ENCODE measurements around the gene RMND5A. TPM values are rescaled to one million over a fixed set of nuclear protein-coding genes. Genes with fewer than 3 reads are reported as not detected.

Gene RMND5A
- polyA plus RNA-seq, 1 donor, result 52.8 TPM

DNA sequence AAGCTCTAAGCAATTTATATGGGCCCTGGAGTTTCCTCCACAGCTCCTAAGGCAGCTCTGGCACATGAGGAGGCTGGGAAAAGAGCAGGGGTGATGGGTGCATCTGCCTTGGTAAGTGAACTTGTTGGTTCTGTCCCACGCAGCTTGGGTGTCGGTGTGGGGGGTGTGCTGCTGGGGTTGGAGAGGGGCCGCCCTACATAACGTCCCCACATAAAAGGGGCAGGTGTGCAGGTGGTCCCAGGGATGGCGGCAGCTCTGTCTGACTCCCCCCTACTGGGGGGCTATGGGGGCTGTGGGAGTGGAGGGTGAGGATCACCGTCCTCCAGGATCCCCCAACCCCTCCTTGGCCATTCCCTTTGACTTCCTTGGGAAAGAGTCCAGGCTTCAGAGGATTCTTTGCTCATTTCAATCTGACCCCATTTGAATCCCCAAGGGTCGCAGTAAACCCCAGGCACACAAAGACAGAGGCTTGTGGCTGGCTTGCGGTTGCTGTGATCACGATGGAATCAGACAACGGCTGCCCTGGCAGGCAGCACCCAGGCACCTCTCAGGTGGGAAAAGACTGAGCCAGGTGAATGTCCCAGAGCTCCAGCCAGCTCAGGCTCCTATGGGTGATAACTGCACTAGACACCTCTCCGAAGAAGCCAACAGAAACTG is 105.1 kb downstream of the RMND5A start:
- Histone ChIP-seq H3K36me3 (ENCODE audit: control insufficient read depth, insufficient read depth, low read length) (no peaks in the 10 kb centered on the region), H3K9me3 (ENCODE audit: control insufficient read depth, low read depth, low read length) (no peaks in the 10 kb centered on the region), H3K4me3 (ENCODE audit: low read length) (no peak overlapping the region), H3K27me3 (ENCODE audit: control insufficient read depth, insufficient read depth, low read length) (no peaks in the 10 kb centered on the region), H3K4me1 (ENCODE audit: control insufficient read depth, insufficient read depth, low read length) (no peaks in the 10 kb centered on the region), H3K27ac (ENCODE audit: low read length) (no peak overlapping the region)
- DNase-seq, result no peak
- no CpG with 5 or more reads among the region's 11 CpGs for WGBS (ENCODE audit: insufficient coverage, low lambda C conversion rate)

DNA sequence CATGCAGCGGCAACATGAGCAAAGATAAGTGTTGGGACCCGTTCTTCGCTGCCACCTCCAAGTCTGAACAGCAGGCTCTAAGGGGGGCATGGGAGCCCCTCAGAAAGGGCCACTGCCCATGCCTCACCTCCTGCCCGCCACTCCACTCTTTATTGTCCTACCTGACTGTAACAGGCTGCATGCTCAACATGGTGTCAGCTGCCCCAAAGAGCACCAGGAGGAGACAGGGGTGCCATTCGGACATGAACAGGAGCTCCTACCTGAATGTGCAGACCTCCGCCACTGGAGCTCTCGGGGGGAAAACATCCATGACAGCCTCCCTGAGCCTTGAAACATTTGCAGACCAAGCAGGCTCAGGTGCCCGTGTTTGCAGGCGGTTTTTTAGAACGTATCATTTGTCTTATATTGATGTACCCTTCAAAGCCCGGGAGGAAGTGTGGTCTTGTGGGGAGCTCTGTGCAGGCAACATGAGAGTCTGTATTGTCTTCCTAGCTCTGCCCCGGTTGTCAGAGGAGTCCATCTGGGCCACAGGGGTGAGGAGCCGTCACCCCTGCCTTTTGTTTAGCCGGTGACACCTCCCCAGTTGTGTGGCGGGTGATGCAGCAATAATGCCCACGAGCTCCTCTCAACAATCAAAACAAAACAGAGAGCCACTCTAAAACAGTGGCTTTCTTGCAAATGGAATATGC is 105.7 kb downstream of the RMND5A start:
- no peak overlapping the region for H3K4me3 ChIP-seq (ENCODE audit: low read length)
- H3K4me1 ChIP-seq (ENCODE audit: control insufficient read depth, insufficient read depth, low read length), result no peaks in the 10 kb centered on the region
- no peak for DNase-seq
- no peaks in the 10 kb centered on the region for H3K27me3 ChIP-seq (ENCODE audit: control insufficient read depth, insufficient read depth, low read length)
- H3K9me3 ChIP-seq (ENCODE audit: control insufficient read depth, low read depth, low read length), result no peaks in the 10 kb centered on the region
- no peaks in the 10 kb centered on the region for H3K36me3 ChIP-seq (ENCODE audit: control insufficient read depth, insufficient read depth, low read length)
- H3K27ac ChIP-seq (ENCODE audit: low read length), result no peak overlapping the region
- WGBS (ENCODE audit: insufficient coverage, low lambda C conversion rate), result no CpG with 5 or more reads among the region's 16 CpGs

DNA sequence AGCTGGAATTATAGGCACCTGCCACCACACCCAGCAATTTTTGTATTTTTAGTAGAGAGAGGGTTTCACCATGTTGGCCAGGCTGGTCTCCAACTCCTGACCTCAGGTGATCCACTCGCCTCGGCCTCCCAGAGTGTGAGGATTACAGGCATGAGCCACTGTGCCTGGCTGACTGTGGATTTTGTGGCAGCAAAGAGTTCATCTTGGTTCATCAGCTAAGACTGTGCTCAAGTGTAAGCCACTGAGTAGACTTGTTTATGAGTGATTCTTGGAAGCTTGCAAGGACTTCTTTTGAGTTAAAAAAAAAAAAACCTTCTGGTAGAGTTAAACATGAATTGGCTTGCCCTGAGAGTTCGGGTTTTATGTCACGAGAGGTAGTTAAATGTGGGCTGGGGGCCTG is 106.9 kb downstream of the RMND5A start:
- DNase-seq, result no peak
- no peaks in the 10 kb centered on the region for H3K9me3 ChIP-seq (ENCODE audit: control insufficient read depth, low read depth, low read length)
- H3K27ac ChIP-seq (ENCODE audit: low read length), result no peak overlapping the region
- H3K36me3 ChIP-seq (ENCODE audit: control insufficient read depth, insufficient read depth, low read length), result no peaks in the 10 kb centered on the region
- no CpG with 5 or more reads among the region's 4 CpGs for WGBS (ENCODE audit: insufficient coverage, low lambda C conversion rate)
- H3K4me1 ChIP-seq (ENCODE audit: control insufficient read depth, insufficient read depth, low read length), result no peaks in the 10 kb centered on the region
- no peaks in the 10 kb centered on the region for H3K27me3 ChIP-seq (ENCODE audit: control insufficient read depth, insufficient read depth, low read length)
- H3K4me3 ChIP-seq (ENCODE audit: low read length), result no peak overlapping the region

Other genes starting within 250 kb of the RMND5A start
- 109 TPM for gene CHMP3, start 156.8 kb upstream of the RMND5A start, polyA plus RNA-seq
- gene RNF103, start 96.4 kb upstream of the RMND5A start, polyA plus RNA-seq, result 42.9 TPM
- 2.1 TPM for gene CD8A, start 70.6 kb downstream of the RMND5A start, polyA plus RNA-seq
- 7.3 TPM for gene CD8B, start 141.6 kb downstream of the RMND5A start, polyA plus RNA-seq
- gene RGPD1, start 221.8 kb downstream of the RMND5A start, polyA plus RNA-seq, result 2.2 TPM